ENCODE results near the gene KMT2E. TPM values are rescaled to one million over a fixed set of nuclear protein-coding genes. Genes with fewer than 3 reads are reported as not detected.
A peak's percentile ranks its signal among the peaks of the same experiment; 100 is the strongest.

Gene KMT2E
- total RNA-seq, 1 experiment from 2014 or later = 38.2 TPM

- Histone ChIP-seq H3K56ac (ENCODE audit: insufficient read length, low read depth, low read length) (no peak overlapping the region), H3K4me1 (ENCODE audit: insufficient read depth, low read length) (no peaks in the 10 kb centered on the region; the same call in 1 of the 2 replicates), H3K4me2 (ENCODE audit: insufficient read depth, insufficient read length, low read length) (no peak overlapping the region), H3K23me2 (ENCODE audit: insufficient read length, low read depth, low read length, poor library complexity, severe bottlenecking) (no peaks in the 10 kb centered on the region), H3K14ac (ENCODE audit: insufficient read depth, low read length) (no peak overlapping the region), H3K9ac (ENCODE audit: extremely low read depth, insufficient read length, low read length) (no peak overlapping the region), H3K18ac (ENCODE audit: insufficient read length, low read depth, low read length) (peak overlapping the region; percentile 24), H3K4ac (ENCODE audit: low read depth, low read length) (no peak overlapping the region), H2BK20ac (ENCODE audit: low read depth, low read length, poor library complexity, severe bottlenecking) (no peak overlapping the region), H3K79me1 (ENCODE audit: insufficient read depth, low read depth, low read length, poor library complexity, severe bottlenecking) (no peaks in the 10 kb centered on the region), H4K8ac (replicated peaks; ENCODE audit: insufficient read length, low read depth, low read length) (no peak overlapping the region), H3K23ac (ENCODE audit: insufficient read length, low read depth, low read length) (no peak overlapping the region), H3K27me3 (ENCODE audit: insufficient read depth, low read length) (no peaks in the 10 kb centered on the region), H2BK5ac (ENCODE audit: insufficient read length, low read length) (no peak overlapping the region), H3K9me3 (ENCODE audit: control insufficient read depth, low read depth, low read length) (no peaks in the 10 kb centered on the region), H4K5ac (ENCODE audit: insufficient read length, low read depth, low read length) (no peak overlapping the region), H3K79me2 (ENCODE audit: insufficient read depth, low read length) (no peaks in the 10 kb centered on the region), H4K20me1 (ENCODE audit: control insufficient read depth, insufficient read depth, insufficient read length) (no peaks in the 10 kb centered on the region), H3T11ph (ENCODE audit: low read length) (no peak overlapping the region), H2AFZ (ENCODE audit: low read length) (no peak overlapping the region), H2BK15ac (ENCODE audit: low read depth, low read length) (no peak overlapping the region), H2BK12ac (ENCODE audit: insufficient read length, low read depth, low read length) (no peak overlapping the region), H2BK120ac (ENCODE audit: low read depth, low read length, poor library complexity, severe bottlenecking) (no peak overlapping the region), H3K27ac (ENCODE audit: insufficient read length, low read depth, low read length) (no peak overlapping the region), H2AK5ac (ENCODE audit: insufficient read length, low read length) (no peak overlapping the region), H4K91ac (ENCODE audit: insufficient read length, low read depth, low read length) (no peak overlapping the region)
- Mint-ChIP-seq H3K27me3 (ENCODE audit: low read depth) (no peaks in the 10 kb centered on the region; the same call in 1 of the 2 replicates), H3K4me3 (no peak overlapping the region), H3K4me1 (peaks cover 24 to 26% of the 10 kb centered on the region in 2 experiments), H3K36me3 (ENCODE audit: insufficient read depth in 1 of 3, low read depth in 3 of 3) (peaks cover 11 to 29% (median 13%) of the 10 kb centered on the region in 3 experiments), H3K27ac (peak overlapping the region in 2 of 3 experiments; percentile 25 to 48; a peak in 4 of 7 replicates), H3K9me3 (no peaks in the 10 kb centered on the region)
- no peak for DNase-seq
- no CpG with 5 or more reads among the region's 9 CpGs for WGBS (ENCODE audit: extremely low coverage, insufficient read length, low lambda C conversion rate)
- no peak for TF ChIP-seq CTCF (conservative IDR thresholded peaks at IDR 0.05)
Observed at GRCh38 chr7:105118612-105119600, 104.9 kb downstream of the KMT2E start.
